Measurements from ENCODE around the gene HTR1B.

Gene HTR1B

GRCh38 chr6:77463308-77463860, at the start of gene HTR1B:
Gene HTR1B, minus strand, starts transcription at chr6:77463491. Its CDS starts 88 bp downstream, at chr6:77463403.
- DNase-seq: no peak

GRCh38 chr6:77512554-77512953, 49.3 kb upstream of the HTR1B start:
- no peak for DNase-seq

- DNase-seq: no peak
These were observed 48.6 kb upstream of the HTR1B start for GRCh38 chr6:77511860-77512259.

GRCh38 chr6:77502981-77503380, 39.7 kb upstream of the HTR1B start:
- no peak for DNase-seq

- DNase-seq: no peak
These were observed 29.2 kb upstream of the HTR1B start for GRCh38 chr6:77492530-77492929.

GRCh38 chr6:77487808-77488425, 24.6 kb upstream of the HTR1B start:
- DNase-seq: no peak

GRCh38 chr6:77482981-77483380, 19.7 kb upstream of the HTR1B start:
- DNase-seq: no peak

- DNase-seq: no peak
These were observed 11.7 kb upstream of the HTR1B start for GRCh38 chr6:77474973-77475372.

GRCh38 chr6:77474286-77474956, 11.1 kb upstream of the HTR1B start:
- DNase-seq: no peak

GRCh38 chr6:77470983-77471382, 7.7 kb upstream of the HTR1B start:
- DNase-seq: no peak

- DNase-seq: no peak
These were observed 5.6 kb upstream of the HTR1B start for GRCh38 chr6:77468939-77469338.

- no peak for DNase-seq
These were observed 3.5 kb upstream of the HTR1B start for GRCh38 chr6:77466451-77467437.

GRCh38 chr6:77466055-77466450, 2.8 kb upstream of the HTR1B start:
- no peak for DNase-seq

GRCh38 chr6:77464495-77464867, 1.2 kb upstream of the HTR1B start:
- no peak for DNase-seq

- no peak for DNase-seq
These were observed 687 bp upstream of the HTR1B start for GRCh38 chr6:77463861-77464494.

GRCh38 chr6:77462359-77463307, 658 bp downstream of the HTR1B start:
- no peak for DNase-seq

- no peak for DNase-seq
These were observed 1.5 kb downstream of the HTR1B start for GRCh38 chr6:77461796-77462195.

- no peak for DNase-seq
These were observed 4.9 kb downstream of the HTR1B start for GRCh38 chr6:77458421-77458820.

GRCh38 chr6:77457720-77458349, 5.5 kb downstream of the HTR1B start:
- DNase-seq: no peak

GRCh38 chr6:77456531-77457248, 6.6 kb downstream of the HTR1B start:
- no peak for DNase-seq
